Colonic mucosa (tissue), 4 donors: Measurements from ENCODE around the gene MINDY3. TPM values are rescaled to one million over a fixed set of nuclear protein-coding genes. Genes with fewer than 3 reads are reported as not detected.

Experiments
- DNase-seq: peaks from one replicate; pipeline ENCODE4 v3.0.0-alpha.2; 2020
- H3K27ac ChIP-seq: fragments of 200-600 bp; one replicate; pipeline ENCODE4 v1.8.0; 2021
- H3K27me3 ChIP-seq: fragments of 200-600 bp; one replicate; pipeline ENCODE4 v1.8.0; 2021
- H3K36me3 ChIP-seq: fragments of 200-600 bp; one replicate; pipeline ENCODE4 v1.8.0; 2021
- H3K4me1 ChIP-seq: fragments of 200-600 bp; one replicate; pipeline ENCODE4 v1.8.0; 2021; ENCODE audit warnings: mild to moderate bottlenecking
- H3K4me3 ChIP-seq: fragments of 200-600 bp; one replicate; pipeline ENCODE4 v1.8.0; 2021
- H3K9ac ChIP-seq, 2 donors: one replicate each; pipeline ENCODE4 v1.7.0; 2013; ENCODE audit warnings: control low read depth in 2 of 2, low read depth in 2 of 2, low read length in 2 of 2
- H3K9me3 ChIP-seq: fragments of 200-600 bp; one replicate; pipeline ENCODE4 v1.8.0; 2021
- intact Hi-C: fragments of 100-400 bp; cut with DNase I; formaldehyde crosslinking; loops from one replicate; pipeline ENCODE4 v1.14.1; 2022
- total RNA-seq, 2 donors: library from RNA; stranded (reverse); fragmentation: NEBNext Ultra II Directional in 1 of 2; extraction: Animal tissue kit (Norgen Biotek cat#: 25700) in 1 of 2; gene quantifications; one replicate each; pipeline ENCODE4 v1.2.1, GENCODE V29; 2021
- TF ChIP-seq, protein P1 (sequence below): fragments of 200-600 bp; IDR thresholded peaks from one replicate; pipeline ENCODE4 v1.8.0; 2022; ENCODE audit warnings: antibody characterized with exemption, mild to moderate bottlenecking
- donor health status: healthy.
- donor health status: DM: no; HTN: no; CAD: no.
- donor health status: DM: no; HTN: no; CAD: no.

Gene MINDY3
- total RNA-seq, 2 donors from 2014 or later, result 23.0 to 25.6 TPM

DNA sequence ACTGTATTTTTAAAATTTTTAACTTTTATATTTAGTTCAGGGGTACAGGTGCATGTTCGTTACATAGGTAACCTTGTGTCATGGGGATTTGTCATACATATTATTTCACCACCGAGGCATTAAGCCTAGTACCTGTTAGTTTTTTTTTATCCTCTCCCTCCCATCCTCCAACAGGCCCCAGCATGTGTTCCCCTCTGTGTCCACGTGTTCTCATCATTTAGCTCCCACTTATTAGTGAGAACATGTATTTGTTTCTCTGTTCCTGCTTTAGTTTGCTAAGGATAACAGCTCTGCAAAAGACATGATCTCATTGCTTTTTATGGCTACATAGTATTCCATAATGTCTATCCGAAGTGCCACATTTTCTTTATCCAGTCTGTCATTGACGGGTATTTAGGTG is 118.2 kb downstream of the MINDY3 start:
- Histone ChIP-seq H3K4me3 (no peak overlapping the region), H3K36me3 (no peaks in the 10 kb centered on the region), H3K9ac (no peak overlapping the region), H3K9me3 (no peaks in the 10 kb centered on the region), H3K27ac (no peak overlapping the region), H3K4me1 (no peaks in the 10 kb centered on the region), H3K27me3 (no peaks in the 10 kb centered on the region)
- TF ChIP-seq, protein P1, sequence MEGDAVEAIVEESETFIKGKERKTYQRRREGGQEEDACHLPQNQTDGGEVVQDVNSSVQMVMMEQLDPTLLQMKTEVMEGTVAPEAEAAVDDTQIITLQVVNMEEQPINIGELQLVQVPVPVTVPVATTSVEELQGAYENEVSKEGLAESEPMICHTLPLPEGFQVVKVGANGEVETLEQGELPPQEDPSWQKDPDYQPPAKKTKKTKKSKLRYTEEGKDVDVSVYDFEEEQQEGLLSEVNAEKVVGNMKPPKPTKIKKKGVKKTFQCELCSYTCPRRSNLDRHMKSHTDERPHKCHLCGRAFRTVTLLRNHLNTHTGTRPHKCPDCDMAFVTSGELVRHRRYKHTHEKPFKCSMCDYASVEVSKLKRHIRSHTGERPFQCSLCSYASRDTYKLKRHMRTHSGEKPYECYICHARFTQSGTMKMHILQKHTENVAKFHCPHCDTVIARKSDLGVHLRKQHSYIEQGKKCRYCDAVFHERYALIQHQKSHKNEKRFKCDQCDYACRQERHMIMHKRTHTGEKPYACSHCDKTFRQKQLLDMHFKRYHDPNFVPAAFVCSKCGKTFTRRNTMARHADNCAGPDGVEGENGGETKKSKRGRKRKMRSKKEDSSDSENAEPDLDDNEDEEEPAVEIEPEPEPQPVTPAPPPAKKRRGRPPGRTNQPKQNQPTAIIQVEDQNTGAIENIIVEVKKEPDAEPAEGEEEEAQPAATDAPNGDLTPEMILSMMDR, result no peak
- intact Hi-C loops, result no loop called here
- no peak for DNase-seq

- intact Hi-C loops, result no loop called here
- no peaks in the 10 kb centered on the region for H3K4me1 ChIP-seq
- H3K27me3 ChIP-seq, result no peaks in the 10 kb centered on the region
- H3K4me3 ChIP-seq, result no peak overlapping the region
- no peak overlapping the region for H3K27ac ChIP-seq
- no peak for DNase-seq
- no peaks in the 10 kb centered on the region for H3K9me3 ChIP-seq
- H3K9ac ChIP-seq, result no peak overlapping the region
- no peaks in the 10 kb centered on the region for H3K36me3 ChIP-seq
- TF ChIP-seq, protein P1, result no peak
Observed at GRCh38 chr10:15741581-15741980, 118.7 kb downstream of the MINDY3 start.

GRCh38 chr10:15740261-15740660 is 120.0 kb downstream of the MINDY3 start:
- H3K4me3 ChIP-seq, result no peak overlapping the region
- no peaks in the 10 kb centered on the region for H3K36me3 ChIP-seq
- TF ChIP-seq, protein P1, result no peak
- no peaks in the 10 kb centered on the region for H3K9me3 ChIP-seq
- no peaks in the 10 kb centered on the region for H3K27me3 ChIP-seq
- no peak overlapping the region for H3K9ac ChIP-seq
- intact Hi-C loops, result no loop called here
- H3K4me1 ChIP-seq, result no peaks in the 10 kb centered on the region
- no peak overlapping the region for H3K27ac ChIP-seq
- DNase-seq, result no peak

DNA sequence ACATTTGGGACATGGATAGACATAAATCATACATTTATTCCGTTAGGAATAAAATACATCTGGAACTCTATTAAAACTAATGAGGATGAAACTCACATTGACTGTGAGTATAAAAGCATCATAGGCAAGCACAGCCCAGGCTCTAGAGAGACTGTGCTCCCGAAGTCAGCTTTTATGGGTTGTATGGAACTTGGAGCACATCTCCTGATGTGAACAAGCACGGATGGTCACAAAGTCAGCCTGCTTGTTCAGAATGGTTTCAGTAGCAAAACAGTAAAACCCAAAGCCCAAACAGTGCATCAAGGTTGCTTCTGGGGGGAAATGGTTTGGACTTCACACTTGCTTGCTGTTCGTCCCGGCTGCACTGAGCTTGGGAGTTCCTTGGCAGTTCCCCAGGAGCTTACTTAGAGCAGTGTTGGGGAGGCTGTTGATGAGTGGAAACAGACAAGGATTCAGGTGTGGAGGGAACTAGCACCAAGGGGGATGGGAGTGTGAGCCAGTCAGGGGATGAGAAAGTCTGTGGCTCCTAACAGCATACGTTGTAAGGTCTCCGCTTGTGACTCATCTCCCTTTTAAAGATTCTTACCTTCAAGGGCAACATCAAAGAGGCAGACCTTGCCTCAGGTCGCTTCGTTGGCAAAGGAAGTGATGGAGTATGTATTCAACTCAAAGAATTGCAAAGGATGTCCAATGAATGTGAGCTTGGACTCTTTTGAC is 120.9 kb downstream of the MINDY3 start:
- Histone ChIP-seq H3K27me3 (no peaks in the 10 kb centered on the region), H3K9me3 (no peaks in the 10 kb centered on the region), H3K4me3 (no peak overlapping the region), H3K27ac (no peak overlapping the region), H3K9ac (no peak overlapping the region), H3K4me1 (no peaks in the 10 kb centered on the region), H3K36me3 (no peaks in the 10 kb centered on the region)
- TF ChIP-seq, protein P1, result no peak
- intact Hi-C loops, result no loop called here
- DNase-seq, result no peak

GRCh38 chr10:15738270-15738925 is 121.9 kb downstream of the MINDY3 start:
- DNase-seq, result no peak
- H3K4me3 ChIP-seq, result no peak overlapping the region
- H3K9ac ChIP-seq, result no peak overlapping the region

More at GRCh38 chr10:15738270-15738925, 121.9 kb downstream of the MINDY3 start:
- TF ChIP-seq, protein P1, result no peak
- Histone ChIP-seq H3K4me1 (no peaks in the 10 kb centered on the region), H3K36me3 (no peaks in the 10 kb centered on the region), H3K27me3 (no peaks in the 10 kb centered on the region), H3K9me3 (no peaks in the 10 kb centered on the region), H3K27ac (no peak overlapping the region)
- intact Hi-C loops, result no loop called here
